Skin epidermis (tissue), 12 donors: ENCODE measurements around the gene SNX3.
"Not testable (repeated sequence)": the region's sequence is repeated elsewhere in the genome, so short reads cannot be mapped to it uniquely, and the experiment has no call there.

Source experiments
- H3K27ac ChIP-seq, 21 experiments: fragments of 200-600 bp; sonication (generic) in 11 of 21; one replicate each; pipeline ENCODE4 v1.5.0; 2020; ENCODE audit warnings: mild to moderate bottlenecking in 3 of 21, inconsistent platforms in 2 of 21, moderate library complexity in 2 of 21
- H3K4me3 ChIP-seq, 7 experiments: fragments of 200-600 bp; sonication (generic) in 2 of 7; one replicate each; pipeline ENCODE4 v1.5.0; 2020; ENCODE audit warnings: inconsistent platforms in 2 of 7, mild to moderate bottlenecking in 2 of 7, moderate library complexity in 1 of 7

Gene SNX3

DNA sequence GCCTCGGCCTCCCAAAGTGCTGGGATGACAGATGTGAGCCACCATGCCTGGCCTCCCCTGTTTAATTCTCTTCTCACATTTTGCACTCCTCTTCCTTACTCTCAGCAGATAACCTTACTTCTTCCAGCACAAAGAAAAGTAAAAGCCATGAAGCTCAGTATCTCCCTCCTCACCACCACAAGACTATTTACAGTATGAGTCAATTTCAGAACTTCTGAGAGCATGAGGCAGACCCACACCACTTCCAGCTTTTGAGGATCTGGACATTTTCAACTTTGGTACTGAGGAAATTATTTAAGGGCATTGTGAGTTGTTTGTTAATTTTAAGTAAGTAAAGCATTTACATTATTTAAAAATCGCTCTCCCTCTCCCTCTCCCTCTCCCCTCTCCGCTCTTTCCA lies 8.0 kb upstream of the SNX3 start:
- Histone ChIP-seq H3K27ac (no peak overlapping the region), H3K4me3 (no peak overlapping the region)

DNA sequence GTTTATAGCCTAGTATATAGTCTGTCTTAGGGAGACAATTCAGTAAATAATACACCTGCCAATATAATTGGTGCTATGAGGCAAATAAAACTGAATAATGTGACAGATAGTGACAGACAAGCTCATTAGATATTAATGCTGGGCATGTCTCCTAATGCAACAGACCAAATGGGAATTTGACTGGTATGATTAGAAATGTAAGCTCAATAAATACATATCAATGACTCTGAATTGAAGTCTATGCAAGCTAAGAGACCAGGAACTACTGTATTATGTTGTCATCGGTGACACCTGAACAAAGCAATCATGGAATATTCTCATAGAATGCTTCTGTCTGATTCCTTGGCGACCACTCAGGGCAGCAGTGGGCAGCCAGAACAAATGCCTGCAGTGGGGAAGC lies 2.5 kb upstream of the SNX3 start:
- Histone ChIP-seq H3K4me3 (no peak overlapping the region), H3K27ac (no peak overlapping the region)

DNA sequence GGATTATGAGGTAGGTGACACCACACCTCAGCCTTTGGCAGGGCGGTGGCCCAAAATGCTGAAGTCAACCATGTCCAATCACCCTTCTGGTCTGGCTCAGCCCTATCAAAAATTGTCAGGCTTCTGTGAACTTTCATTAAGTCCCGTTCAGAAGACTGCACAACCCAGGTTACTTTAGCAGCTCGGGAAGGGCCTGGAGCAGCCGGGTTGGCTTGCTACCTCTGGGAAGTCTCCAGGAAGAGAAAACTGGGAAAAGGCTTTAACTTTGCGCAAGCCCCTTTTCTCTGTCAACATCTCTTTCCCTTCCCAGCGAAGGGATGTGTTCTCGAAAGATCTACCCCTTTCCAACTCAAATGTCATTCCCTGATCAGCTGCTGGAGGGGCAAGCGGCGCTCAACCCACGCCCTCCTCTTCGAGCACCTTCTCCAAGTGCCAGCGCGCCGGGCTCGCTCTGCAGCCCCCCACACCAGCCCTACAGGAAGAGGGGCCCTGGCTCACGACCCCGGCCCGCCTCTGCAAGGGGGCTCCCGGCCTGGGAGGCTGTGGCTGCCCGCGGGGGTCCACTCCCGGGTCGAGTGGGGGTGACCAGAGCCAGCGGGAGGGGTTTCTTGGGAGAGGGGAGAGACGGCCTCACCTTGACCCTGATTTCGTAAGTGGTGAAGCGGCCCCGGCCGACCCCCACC lies 573 bp downstream of the SNX3 start:
- H3K4me3 ChIP-seq, result peak overlapping the region; percentile 74 to 99 (median 92)
- peak overlapping the region; percentile 85 to 99 (median 97) for H3K27ac ChIP-seq

DNA sequence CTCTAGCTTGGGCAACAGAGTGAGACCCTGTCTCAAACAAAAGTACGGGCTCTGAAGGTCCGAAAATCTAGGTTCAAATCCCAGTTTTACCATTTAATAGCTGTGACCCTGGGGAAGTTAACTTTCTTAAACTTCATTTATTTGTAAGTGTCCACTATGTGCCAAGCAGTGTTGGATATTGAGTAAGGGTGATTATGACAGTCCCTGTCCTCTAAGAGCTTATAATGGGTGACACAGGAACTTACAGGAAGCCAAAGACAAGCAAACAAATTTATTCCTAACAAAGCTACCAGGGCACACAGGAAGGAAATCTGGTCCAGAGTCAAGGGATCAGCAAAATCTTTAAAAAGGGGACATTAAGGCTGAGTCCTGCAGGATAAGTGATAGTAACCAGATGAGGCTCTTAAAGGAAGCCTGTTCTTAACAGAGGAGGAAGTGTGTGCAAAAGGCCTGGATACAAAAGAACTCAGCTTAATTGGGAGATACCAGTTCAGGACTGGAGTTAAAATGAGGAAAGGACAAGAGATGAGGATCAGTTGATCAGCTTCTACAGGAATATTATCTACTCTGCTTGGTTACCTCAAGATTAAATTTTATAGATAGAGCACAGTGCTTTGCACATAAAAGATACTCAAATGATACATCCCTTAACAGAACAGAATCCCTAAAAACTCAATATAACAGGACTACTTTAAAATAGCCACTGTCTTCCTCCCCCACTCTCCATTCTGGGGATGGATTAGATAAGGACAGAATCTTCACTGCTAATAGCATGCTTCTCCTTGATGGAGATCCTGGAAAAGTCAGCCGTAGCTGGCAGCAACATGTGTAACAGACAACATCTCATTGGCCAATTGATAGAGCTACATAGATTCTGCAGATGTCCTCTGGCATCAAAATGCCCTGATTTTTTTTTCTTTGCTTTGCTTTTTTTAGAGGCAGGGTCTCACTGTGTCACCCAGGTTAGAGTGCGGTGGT lies 6.1 kb downstream of the SNX3 start:
- no peak overlapping the region for H3K4me3 ChIP-seq
- H3K27ac ChIP-seq, result no peak overlapping the region

DNA sequence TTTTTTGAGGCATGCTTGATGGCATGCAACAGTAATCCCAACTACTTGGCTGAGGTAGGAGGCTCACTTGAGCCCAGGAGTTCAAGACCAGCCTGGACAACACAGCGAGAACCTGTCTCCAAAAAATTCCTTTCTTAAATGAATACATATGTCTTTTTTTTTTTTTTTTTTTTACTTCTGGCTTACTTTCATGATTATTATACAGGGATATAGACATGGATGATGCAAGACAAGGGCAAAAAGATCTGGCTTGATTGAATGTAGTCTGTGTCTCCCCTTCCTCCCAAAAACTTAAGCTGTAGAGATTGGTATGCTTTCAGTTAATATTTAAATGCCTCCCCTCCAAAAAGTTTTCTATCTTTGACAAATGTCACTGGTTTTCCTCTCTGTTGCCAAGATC lies 7.6 kb downstream of the SNX3 start:
- Histone ChIP-seq H3K27ac (no peak overlapping the region), H3K4me3 (no peak overlapping the region)

DNA sequence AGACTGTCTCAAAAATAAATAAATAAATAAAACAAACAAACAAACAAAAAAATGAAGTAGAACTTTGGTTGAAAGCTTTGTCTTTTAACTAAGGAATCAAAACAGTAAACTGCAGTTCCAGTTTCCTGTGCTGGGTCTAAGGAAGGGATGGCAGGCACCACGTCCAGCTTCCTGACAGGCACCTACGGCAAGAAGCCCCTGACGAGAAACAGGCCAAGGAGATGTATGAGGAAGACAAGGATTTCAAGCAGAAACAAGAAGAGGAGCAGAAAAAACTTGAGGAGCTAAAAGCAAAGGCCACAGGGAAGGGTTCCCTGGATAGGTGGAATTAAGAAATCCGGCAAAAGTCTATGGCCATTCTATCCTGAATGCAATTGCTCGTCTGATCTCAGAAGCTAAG lies 8.8 kb downstream of the SNX3 start:
- no peak overlapping the region for H3K27ac ChIP-seq
- H3K4me3 ChIP-seq, result no peak overlapping the region

DNA sequence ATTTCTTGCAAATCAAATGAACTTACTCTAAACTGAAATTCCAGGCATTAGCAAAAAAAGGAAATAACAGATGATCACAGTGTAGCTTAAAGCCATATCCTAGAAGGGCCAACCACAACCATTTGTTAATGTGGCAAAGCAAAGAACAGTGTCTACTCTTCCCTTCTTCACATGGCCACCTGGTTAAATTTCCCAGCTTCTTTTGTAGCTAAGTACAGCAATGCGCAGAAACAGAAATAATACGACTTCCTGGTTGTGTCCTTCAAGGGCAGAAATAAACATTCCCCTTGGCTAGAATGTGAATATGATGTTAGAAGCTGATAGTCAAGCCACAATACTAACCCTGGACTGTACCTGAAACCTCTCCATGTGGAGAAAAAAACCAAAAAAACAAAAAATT lies 9.6 kb downstream of the SNX3 start:
- H3K27ac ChIP-seq, result no peak overlapping the region
- no peak overlapping the region for H3K4me3 ChIP-seq

DNA sequence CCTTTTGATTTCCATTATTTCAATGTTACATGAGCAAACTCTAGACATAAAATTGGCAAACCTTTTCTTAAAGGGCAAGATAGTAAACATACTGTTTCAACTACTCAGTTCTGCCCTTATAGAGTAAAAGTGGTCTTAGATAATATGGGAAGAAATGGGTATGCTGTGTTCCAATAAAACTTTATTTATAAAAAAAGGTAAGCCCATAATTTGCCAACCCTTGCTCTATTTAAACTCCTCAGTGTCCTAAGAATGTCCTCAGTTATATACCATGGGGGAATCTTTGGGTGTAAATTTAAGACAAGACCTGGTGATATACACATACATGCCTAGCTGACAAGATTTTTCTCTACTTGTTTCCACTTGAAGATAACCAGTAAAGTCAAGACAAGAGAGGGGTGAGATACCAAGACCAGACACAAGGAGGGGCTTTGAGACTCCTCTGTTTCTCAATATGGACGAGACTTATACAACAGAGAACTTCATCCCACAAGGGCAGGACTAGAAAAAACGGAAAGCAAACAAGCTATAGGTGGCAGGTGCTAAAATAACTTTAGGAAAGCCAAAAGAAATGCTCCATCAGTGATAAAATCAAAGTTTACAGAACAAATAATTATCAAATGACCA lies 10.5 kb downstream of the SNX3 start:
- H3K4me3 ChIP-seq, result no peak overlapping the region
- H3K27ac ChIP-seq, result no peak overlapping the region

DNA sequence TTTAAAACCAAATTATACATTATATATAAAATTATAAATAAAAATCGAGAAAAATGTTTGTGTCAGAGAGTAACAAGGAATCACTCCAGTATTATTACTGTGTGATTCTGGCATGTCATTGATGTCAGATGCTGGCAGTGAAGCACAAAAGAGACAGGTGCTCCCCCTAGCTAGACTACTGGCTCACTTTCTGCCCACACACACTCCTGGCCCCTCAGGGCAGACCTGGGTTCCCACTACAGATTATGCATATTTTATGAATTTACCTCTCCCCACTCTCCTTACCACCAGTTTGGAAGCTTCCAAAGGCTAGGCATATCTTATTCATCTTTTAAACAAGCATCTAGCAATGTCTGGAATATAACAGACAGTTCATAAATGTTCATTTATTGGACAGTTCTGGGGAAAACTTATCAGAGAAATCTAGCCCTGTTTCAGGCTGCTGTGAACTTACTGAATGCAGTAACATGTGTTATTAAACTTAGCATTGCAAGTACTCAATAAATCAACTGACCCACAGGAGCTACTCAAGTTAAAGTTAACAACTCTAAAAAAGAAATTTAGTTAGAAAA lies 12.8 kb downstream of the SNX3 start:
- Histone ChIP-seq H3K4me3 (no peak overlapping the region), H3K27ac (no peak overlapping the region)

DNA sequence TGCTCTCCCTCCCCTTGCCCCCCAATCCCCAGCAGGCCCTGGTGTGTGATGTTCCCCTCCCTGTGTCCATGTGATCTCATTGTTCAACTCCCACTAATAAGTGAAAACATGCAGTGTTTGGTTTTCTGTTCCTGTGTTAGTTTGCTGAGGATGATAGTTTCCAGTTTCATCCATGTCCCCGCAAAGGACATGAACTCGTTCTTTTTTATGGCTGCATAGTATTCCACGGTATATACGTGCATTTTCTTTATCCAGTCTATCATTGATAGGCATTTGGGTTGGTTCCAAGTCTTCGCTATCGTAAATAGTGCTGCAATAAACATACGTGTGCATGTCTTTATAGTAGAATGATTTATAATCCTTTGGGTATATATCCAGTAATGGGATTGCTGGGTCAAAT lies 15.7 kb downstream of the SNX3 start:
- not testable (repeated sequence) for H3K27ac ChIP-seq, H3K4me3 ChIP-seq

DNA sequence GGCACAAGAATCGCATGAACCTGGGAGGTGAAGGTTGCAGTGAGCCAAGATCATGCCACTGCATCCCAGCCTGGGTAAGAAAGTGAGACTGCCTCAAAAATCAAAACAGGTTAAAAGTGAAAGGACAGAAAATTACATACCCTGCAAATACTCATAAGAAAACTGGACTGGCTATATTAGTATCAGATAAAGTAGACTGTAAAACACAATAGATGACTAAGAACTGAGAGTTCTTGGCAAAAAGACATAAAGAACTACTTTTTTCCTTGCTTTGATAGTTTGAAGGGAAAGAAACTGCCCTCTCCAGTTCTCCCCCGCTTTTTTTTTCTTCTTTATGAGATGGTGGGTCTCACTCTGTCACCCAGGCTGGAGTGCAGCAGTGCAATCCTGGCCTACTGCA lies 17.0 kb downstream of the SNX3 start:
- Histone ChIP-seq H3K4me3 (no peak overlapping the region), H3K27ac (no peak overlapping the region)

DNA sequence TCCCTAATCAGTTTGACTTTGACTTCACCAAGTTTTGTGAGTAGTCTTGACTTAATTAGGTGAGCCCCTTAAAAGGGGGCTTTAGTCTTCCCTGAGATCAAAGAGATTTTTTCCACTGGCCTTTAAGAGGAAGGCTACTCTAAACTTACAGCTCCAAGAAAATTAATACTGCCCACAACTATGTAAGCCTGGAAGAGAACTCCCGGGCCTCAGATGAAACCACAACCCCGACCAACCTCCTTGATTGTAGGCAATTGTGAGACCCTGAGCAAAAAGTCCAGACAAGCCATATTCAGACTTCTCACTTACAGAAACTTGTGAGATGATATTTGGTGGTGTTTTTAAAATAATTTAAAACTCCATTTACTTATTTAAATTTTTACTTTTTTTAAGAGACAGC lies 18.1 kb downstream of the SNX3 start:
- Histone ChIP-seq H3K27ac (no peak overlapping the region), H3K4me3 (no peak overlapping the region)

DNA sequence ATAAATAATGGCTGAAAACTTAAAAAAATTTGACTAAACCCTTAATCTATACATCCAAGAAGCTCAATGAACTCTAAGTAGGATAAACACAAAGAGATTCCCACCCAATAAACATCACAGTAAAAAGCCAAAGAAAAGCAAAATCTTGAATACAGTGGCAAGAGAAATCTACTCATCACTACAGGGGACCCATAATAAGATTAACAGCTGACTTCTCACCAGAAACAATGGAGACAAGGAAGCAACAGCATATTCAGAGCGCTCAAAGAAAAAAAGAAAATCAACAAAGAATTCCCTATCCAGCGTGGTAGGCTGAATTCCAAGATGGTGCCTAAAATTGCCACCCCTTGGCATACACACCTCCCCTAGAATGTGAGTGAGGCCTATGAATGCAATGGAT lies 18.6 kb downstream of the SNX3 start:
- H3K27ac ChIP-seq, result no peak overlapping the region
- no peak overlapping the region for H3K4me3 ChIP-seq

DNA sequence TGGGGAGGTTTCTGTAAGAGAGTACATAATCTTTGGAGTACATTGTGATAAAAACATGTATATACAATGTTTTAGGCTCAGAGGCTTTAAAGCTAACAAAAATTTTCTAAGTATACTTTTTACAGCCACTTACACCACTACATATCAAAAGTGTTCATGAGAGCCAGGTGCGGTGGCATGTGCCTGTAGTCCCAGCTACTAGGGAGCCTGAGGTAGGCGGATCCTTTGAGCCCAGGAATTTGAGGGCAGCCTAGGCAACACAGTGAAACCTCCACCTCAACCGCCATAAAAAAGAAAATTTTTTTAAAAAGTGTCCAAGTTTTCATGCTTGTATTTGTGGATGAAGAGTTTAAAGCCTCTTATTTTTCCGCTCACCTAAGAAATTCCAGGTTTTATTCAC lies 22.5 kb downstream of the SNX3 start:
- H3K27ac ChIP-seq, result no peak overlapping the region
- H3K4me3 ChIP-seq, result no peak overlapping the region

DNA sequence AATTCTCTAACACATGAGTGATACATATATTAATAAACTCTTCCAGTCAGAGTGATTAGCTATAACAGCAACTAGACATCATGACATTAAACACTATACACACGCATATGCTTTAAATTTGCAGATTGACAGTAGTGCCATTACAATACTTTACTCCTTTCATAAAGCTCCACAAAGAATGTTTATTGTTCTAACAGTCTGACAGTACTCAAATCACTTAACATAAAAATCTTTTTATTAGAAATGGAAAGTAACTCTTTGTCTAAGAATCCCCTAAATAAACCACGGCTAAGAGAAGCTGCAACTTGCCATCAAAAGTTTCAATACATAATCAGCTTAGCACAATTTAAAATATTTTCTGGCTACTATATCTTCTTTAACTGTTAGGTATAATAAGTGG lies 24.0 kb downstream of the SNX3 start:
- Histone ChIP-seq H3K4me3 (no peak overlapping the region), H3K27ac (no peak overlapping the region)

DNA sequence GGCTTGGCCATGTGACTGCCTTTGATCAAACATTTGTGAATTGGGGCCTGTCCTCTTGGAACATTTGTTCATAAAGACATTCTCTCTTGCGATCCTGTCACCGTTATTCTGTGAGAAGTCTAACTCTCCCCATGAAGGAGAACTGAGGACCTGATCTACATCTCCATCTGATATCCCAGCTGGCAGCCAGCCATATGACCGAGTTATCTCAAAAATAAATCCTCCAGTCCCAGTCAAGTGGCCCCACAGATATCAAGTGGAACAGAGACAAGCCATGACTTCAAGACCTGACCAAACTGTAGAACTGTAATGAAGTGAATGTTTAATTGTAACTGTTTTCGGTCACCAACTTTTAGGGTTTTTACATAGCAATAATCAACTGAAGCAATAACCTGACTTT lies 25.7 kb downstream of the SNX3 start:
- Histone ChIP-seq H3K4me3 (no peak overlapping the region), H3K27ac (no peak overlapping the region)

DNA sequence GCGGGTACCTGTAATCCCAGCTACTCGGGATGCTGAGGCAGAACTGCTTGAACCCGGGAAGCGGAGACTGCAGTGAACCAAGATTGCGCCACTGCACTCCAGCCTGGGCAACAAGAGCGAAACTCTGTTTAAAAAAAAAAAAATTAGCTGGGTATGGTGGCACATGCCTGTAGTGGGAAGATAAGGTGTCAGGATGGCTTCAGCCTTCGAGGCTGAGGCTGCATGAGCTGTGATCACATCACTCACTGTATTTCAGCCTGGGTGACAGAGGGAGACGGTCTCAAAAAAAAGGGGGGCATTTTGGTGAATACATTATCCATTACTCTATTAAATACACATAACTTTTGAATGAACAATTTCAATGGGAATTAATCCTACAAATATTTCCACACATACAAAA lies 32.4 kb downstream of the SNX3 start:
- Histone ChIP-seq H3K27ac (no peak overlapping the region), H3K4me3 (no peak overlapping the region)

DNA sequence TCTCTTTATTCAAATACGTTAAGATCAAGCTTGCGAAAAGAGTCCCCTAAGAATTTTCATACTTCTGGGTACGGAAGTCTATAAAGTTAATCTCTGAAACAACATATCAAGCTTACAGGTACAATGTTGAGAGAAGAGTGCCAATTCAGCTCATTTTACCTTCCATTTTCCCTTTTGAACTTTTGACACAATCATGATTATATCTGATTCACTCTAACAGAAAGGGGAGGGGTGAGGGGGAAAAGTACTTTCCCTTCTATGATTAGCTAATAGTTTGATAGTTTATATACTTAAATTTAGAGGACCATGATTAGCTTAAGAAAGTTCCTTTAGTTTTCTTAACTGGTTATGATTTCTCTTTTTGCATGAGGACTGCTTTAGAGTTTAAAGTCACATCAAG lies 33.5 kb downstream of the SNX3 start:
- H3K27ac ChIP-seq, result no peak overlapping the region
- H3K4me3 ChIP-seq, result no peak overlapping the region

DNA sequence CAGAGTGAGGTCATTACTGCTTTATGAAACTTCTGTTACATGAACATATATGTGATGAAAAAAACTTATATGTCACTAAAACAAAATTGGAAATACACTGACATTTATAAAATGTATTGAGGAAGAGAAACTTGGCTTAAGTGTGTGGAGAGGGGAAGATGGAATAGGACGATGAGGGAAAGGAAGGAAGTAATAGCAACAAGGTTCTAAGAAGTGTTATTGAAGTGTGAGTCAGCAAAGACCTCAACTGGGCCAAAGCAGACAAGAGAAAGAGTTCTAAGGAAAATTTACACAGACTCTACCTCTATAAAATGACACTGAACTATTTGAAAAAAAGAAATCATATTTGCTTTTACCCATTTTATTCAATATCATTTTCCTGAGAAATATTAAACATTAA lies 38.3 kb downstream of the SNX3 start:
- no peak overlapping the region for H3K4me3 ChIP-seq
- H3K27ac ChIP-seq, result no peak overlapping the region

DNA sequence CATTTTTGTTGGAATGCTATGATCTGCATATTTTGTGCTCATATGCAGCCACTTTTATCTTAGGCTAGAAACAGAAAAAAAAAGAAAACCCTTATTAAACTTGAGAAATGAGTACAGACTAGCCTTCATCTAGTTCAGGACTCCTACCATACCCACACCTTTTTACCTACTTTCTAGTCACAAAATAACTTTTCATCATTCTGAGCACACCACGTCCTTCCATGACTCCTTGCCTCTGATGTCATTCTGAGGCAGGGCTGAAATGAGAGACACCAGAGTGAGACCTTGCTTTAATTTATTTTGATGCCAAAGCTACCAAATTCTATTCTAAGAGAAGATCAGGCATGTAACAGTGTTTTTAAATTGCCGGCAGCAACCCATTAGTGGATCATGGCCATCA lies 38.8 kb downstream of the SNX3 start:
- Histone ChIP-seq H3K27ac (no peak overlapping the region), H3K4me3 (no peak overlapping the region)

DNA sequence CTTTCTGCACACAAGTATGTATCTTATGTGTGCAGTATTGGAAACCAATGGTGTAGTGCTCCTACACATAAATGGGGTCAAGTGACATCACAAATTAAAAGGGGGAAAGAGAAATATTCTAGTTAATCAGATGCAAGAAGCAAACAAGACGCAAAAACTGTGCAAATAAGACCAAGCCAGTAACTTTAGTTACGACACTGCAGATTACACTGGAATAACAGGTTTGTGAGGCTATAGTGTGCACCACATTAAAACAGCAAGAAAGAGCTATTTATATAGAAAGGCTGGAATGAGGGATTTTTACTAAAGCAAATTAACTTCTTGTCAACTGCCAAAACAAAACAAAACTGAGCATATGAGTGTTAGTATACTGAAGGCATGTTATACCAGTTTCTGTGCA lies 49.2 kb downstream of the SNX3 start:
- Histone ChIP-seq H3K27ac (no peak overlapping the region), H3K4me3 (no peak overlapping the region)
